Left lung (tissue), 10 donors: Measurements from ENCODE around the gene CTDSP2. TPM values are rescaled to one million over a fixed set of nuclear protein-coding genes. Genes with fewer than 3 reads are reported as not detected.

ENCODE experiments used
- ATAC-seq: fragments of 200-7000 bp; cut with Tn5 transposase; one replicate; pipeline ENCODE4 v1.9.1; 2020; ENCODE audit warnings: moderate library complexity
- DNase-seq, 4 donors: peaks; one replicate each; pipeline ENCODE4 v3.0.0-alpha.2; 2013 to 2020
- H3K27ac ChIP-seq, 2 donors: fragments of 200-600 bp; sonication (generic) in 1 of 2; one replicate each; pipeline versions ENCODE4 v1.5.0 to v1.8.0; 2020 to 2021
- H3K27me3 ChIP-seq, 2 donors: fragments of 200-600 bp; sonication (generic) in 1 of 2; one replicate each; pipeline versions ENCODE4 v1.5.0 to v1.8.0; 2020 to 2021
- H3K36me3 ChIP-seq, 2 donors: fragments of 200-600 bp; sonication (generic) in 1 of 2; one replicate each; pipeline versions ENCODE4 v1.5.0 to v1.8.0; 2020 to 2021
- H3K4me1 ChIP-seq, 2 donors: fragments of 200-600 bp; one replicate each; pipeline ENCODE4 v1.8.0; 2021
- H3K4me3 ChIP-seq, 2 donors: fragments of 200-600 bp; sonication (generic) in 1 of 2; one replicate each; pipeline versions ENCODE4 v1.5.0 to v1.8.0; 2020 to 2021; ENCODE audit warnings: mild to moderate bottlenecking in 1 of 2
- H3K9me3 ChIP-seq, 2 donors: fragments of 200-600 bp; sonication (generic) in 1 of 2; one replicate each; pipeline versions ENCODE4 v1.5.0 to v1.8.0; 2020 to 2021
- intact Hi-C, 2 donors: fragments of 100-400 bp; cut with DNase I; formaldehyde crosslinking; loops; one replicate each; pipeline versions ENCODE4 v1.11.2 to v1.14.2; 2022
- polyA plus RNA-seq, 6 donors: library from polyadenylated mRNA; unstranded; fragments of 120-200 nt; gene quantifications; one replicate each; pipeline ENCODE4 v1.2.1, GENCODE V29; 2013; ENCODE audit not compliant: insufficient read length in 6 of 6
- total RNA-seq, 2 donors: library from RNA; stranded (reverse); fragmentation: NEBNext Ultra II Directional; extraction: Animal tissue kit (Norgen Biotek cat#: 25700); gene quantifications; one replicate each; pipeline ENCODE4 v1.2.1, GENCODE V29; 2021
- TF ChIP-seq, protein P1 (sequence below), 2 donors: fragments of 200-600 bp; sonication (generic) in 1 of 2; IDR thresholded peaks; one replicate each; pipeline versions ENCODE4 v1.5.0 to v1.8.0; 2021; ENCODE audit warnings: antibody characterized with exemption in 2 of 2
- donor health status: DM: no; HTN: yes; CAD: no.
- donor health status: DM: no; HTN: no; CAD: no.

CTDSP2 gene
- total and polyA plus RNA-seq, 8 donors, result 179 to 321 (median 283) TPM

DNA sequence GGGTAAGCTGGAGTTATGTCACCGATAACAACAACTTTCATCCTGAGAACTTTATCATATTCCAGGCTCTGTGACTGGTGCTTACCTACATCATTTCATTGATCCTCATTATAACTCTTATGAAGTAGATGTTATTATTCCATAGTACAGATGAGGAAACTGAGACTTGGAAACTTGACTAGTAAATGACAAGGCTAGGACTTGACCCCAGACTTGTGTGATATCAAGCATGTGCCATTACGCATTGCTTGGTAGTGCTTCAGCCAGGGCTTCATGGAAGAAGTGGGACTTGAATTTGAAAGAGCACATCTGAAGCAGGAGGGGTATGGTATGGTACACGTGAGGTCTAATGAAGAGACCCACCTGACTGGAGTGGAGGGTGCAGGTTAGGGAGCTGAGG is 39.9 kb downstream of the CTDSP2 start:
- intact Hi-C loops, result no loop called here
- Histone ChIP-seq H3K27me3 (no peaks in the 10 kb centered on the region), H3K27ac (no peak overlapping the region), H3K4me1 (peaks cover 0 to 8% of the 10 kb centered on the region in 2 donors), H3K4me3 (no peak overlapping the region), H3K9me3 (no peaks in the 10 kb centered on the region), H3K36me3 (peaks cover 0 to 92% of the 10 kb centered on the region in 2 donors)
- DNase-seq (no peak), ATAC-seq (no peak)
- TF ChIP-seq, protein P1, sequence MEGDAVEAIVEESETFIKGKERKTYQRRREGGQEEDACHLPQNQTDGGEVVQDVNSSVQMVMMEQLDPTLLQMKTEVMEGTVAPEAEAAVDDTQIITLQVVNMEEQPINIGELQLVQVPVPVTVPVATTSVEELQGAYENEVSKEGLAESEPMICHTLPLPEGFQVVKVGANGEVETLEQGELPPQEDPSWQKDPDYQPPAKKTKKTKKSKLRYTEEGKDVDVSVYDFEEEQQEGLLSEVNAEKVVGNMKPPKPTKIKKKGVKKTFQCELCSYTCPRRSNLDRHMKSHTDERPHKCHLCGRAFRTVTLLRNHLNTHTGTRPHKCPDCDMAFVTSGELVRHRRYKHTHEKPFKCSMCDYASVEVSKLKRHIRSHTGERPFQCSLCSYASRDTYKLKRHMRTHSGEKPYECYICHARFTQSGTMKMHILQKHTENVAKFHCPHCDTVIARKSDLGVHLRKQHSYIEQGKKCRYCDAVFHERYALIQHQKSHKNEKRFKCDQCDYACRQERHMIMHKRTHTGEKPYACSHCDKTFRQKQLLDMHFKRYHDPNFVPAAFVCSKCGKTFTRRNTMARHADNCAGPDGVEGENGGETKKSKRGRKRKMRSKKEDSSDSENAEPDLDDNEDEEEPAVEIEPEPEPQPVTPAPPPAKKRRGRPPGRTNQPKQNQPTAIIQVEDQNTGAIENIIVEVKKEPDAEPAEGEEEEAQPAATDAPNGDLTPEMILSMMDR (IDR thresholded peaks at IDR 0.05), result no peak

DNA sequence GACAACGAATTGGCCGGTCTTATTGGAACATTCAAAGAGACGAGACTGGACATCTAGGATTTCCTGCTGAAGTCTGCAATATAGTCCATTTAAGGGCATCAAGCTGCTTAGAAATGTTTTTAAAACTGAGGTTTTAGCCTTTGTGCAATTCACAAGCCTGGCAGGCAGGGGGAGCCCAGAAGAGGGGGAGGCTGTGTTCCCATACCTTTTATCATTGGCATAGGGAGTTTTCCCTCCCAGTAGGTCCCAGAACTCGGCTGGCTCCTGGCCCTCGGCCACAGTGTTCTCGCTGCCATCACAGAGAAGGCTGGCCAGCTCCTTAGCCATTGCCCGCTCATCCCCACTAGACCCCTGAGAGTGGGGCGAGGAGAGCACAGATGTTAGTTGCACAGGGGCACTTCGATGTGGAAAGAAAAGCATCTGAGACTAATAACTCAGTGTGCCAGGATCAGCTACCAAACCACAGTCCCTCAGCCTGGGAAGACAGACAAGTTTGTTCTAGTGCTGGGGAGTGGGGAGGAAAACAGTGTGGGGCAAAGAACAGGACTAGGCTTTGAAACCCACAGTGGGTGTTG is 43.1 kb downstream of the CTDSP2 start:
- intact Hi-C loops, result no loop called here
- ATAC-seq (peak; percentile 79), DNase-seq (peak in 1 of 4 donors; percentile 34)
- Histone ChIP-seq H3K4me3 (no peak overlapping the region), H3K9me3 (no peaks in the 10 kb centered on the region), H3K4me1 (peaks cover 0 to 4% of the 10 kb centered on the region in 2 donors), H3K27me3 (no peaks in the 10 kb centered on the region), H3K27ac (no peak overlapping the region), H3K36me3 (peaks cover 3 to 93% of the 10 kb centered on the region in 2 donors)
- TF ChIP-seq, protein P1 (IDR thresholded peaks at IDR 0.05), result peak; percentile 57 to 65

DNA sequence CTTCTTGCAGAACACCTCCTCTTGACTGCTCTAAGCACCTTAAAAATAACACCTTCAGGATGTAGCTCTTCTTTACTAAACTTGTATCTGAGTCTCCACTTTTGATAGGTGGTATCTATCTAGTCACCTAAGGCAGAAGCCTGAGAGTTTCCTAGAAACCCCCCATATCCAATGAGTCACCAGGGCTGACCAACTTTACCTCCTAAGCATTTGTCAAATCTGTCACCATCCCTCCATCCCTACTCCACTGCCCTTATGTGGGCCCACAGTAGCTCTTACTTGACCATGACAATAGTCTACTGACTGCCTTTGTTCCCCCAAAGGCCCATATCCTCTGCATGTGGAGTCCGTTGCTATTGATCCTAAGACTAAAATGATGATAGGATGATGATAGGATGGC is 43.9 kb downstream of the CTDSP2 start:
- intact Hi-C loops, result no loop called here

DNA sequence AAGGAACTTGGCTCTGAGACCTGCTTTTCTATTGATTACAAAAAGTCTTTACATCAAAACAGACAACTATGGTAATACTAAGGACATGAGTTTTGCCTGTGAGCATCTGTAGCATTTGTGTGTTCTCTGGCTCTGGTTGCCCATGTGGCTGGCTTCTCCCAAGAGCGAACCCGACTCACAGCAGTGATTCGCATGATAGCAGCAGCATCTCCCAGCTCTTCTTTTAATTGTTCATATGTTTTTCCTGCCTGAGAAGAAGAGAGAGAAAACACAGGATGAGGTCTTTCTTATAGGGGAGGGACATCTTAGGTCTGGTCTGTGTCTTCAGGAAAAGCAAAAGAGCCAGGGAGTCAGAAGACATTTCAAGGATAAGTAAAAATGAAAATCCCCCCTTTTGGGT is 45.6 kb downstream of the CTDSP2 start:
- TF ChIP-seq, protein P1 (IDR thresholded peaks at IDR 0.05), result no peak
- H3K27me3 ChIP-seq, result no peaks in the 10 kb centered on the region
- no peak overlapping the region for H3K27ac ChIP-seq
- peaks cover 0 to 15% of the 10 kb centered on the region in 2 donors for H3K4me1 ChIP-seq
- no peak for ATAC-seq
- no peak for DNase-seq
- peaks cover 3 to 85% of the 10 kb centered on the region in 2 donors for H3K36me3 ChIP-seq
- no peaks in the 10 kb centered on the region for H3K9me3 ChIP-seq
- no peak overlapping the region for H3K4me3 ChIP-seq
- intact Hi-C loops, result no loop called here

More for the DNA sequence above, 43.9 kb downstream of the CTDSP2 start:
- H3K4me3 ChIP-seq, result no peak overlapping the region
- no peaks in the 10 kb centered on the region for H3K9me3 ChIP-seq
- peaks cover 3 to 85% of the 10 kb centered on the region in 2 donors for H3K36me3 ChIP-seq
- ATAC-seq (no peak), DNase-seq (no peak)
- peaks cover 0 to 12% of the 10 kb centered on the region in 2 donors for H3K4me1 ChIP-seq
- TF ChIP-seq, protein P1 (IDR thresholded peaks at IDR 0.05), result no peak
- no peaks in the 10 kb centered on the region for H3K27me3 ChIP-seq
- no peak overlapping the region for H3K27ac ChIP-seq

GRCh38 chr12:57797933-57798332 is 48.6 kb downstream of the CTDSP2 start:
- Histone ChIP-seq H3K4me1 (peaks cover 0 to 28% of the 10 kb centered on the region in 2 donors), H3K27ac (peak overlapping the region in 1 of 2 donors; percentile 3), H3K27me3 (no peaks in the 10 kb centered on the region), H3K4me3 (no peak overlapping the region), H3K9me3 (no peaks in the 10 kb centered on the region), H3K36me3 (peaks cover 3 to 88% of the 10 kb centered on the region in 2 donors)
- intact Hi-C loops, result no loop called here
- ATAC-seq (peak; percentile 49), DNase-seq (no peak)
- TF ChIP-seq, protein P1 (IDR thresholded peaks at IDR 0.05), result no peak
